Activated CD8-positive, alpha-beta memory T cell treated with anti-CD3 and anti-CD28 coated beads for 24 hours (primary cell): ENCODE data around the gene COL26A1.

ENCODE experiments used
- DNase-seq: peaks from one replicate; pipeline ENCODE4 v3.0.0-alpha.2; 2020

The COL26A1 gene

GRCh38 chr7:101582971-101583370 lies 220.3 kb downstream of the COL26A1 start:
- peak; percentile 28 for DNase-seq

- peak; percentile 26 for DNase-seq
Measured at GRCh38 chr7:101586078-101586905, 223.6 kb downstream of the COL26A1 start.

GRCh38 chr7:101586906-101587677 lies 224.4 kb downstream of the COL26A1 start:
- DNase-seq, result peak; percentile 17

- DNase-seq, result peak; percentile 28
Measured at GRCh38 chr7:101588131-101588935, 225.7 kb downstream of the COL26A1 start.

- DNase-seq, result peak; percentile 24
Measured at GRCh38 chr7:101589052-101589451, 226.4 kb downstream of the COL26A1 start.

GRCh38 chr7:101589976-101590662 lies 227.4 kb downstream of the COL26A1 start:
- DNase-seq, result peak; percentile 44

GRCh38 chr7:101590663-101591435 lies 228.2 kb downstream of the COL26A1 start:
- DNase-seq, result peak; percentile 33

GRCh38 chr7:101591504-101591903 lies 228.8 kb downstream of the COL26A1 start:
- no peak for DNase-seq

GRCh38 chr7:101593556-101593955 lies 230.9 kb downstream of the COL26A1 start:
- DNase-seq, result no peak

GRCh38 chr7:101594790-101595189 lies 232.1 kb downstream of the COL26A1 start:
- DNase-seq, result no peak

- DNase-seq, result no peak
Measured at GRCh38 chr7:101595246-101595645, 232.6 kb downstream of the COL26A1 start.

- DNase-seq, result no peak
Measured at GRCh38 chr7:101595766-101596537, 233.3 kb downstream of the COL26A1 start.

GRCh38 chr7:101596898-101597297 lies 234.2 kb downstream of the COL26A1 start:
- DNase-seq, result no peak

GRCh38 chr7:101597941-101598340 lies 235.3 kb downstream of the COL26A1 start:
- DNase-seq, result no peak

GRCh38 chr7:101598422-101598985 lies 235.8 kb downstream of the COL26A1 start:
- no peak for DNase-seq

- DNase-seq, result no peak
Measured at GRCh38 chr7:101598986-101599771, 236.5 kb downstream of the COL26A1 start.

GRCh38 chr7:101599787-101600186 lies 237.1 kb downstream of the COL26A1 start:
- DNase-seq, result no peak

GRCh38 chr7:101602082-101602481 lies 239.4 kb downstream of the COL26A1 start:
- no peak for DNase-seq

- DNase-seq, result peak; percentile 87
Measured at GRCh38 chr7:101602484-101603241, 240.0 kb downstream of the COL26A1 start.
